WTC11 (cell line): ENCODE data around the gene C1orf56. TPM values are rescaled to one million over a fixed set of nuclear protein-coding genes. Genes with fewer than 3 reads are reported as not detected.

ENCODE experiments used
- ATAC-seq: fragments of 200-7000 bp; cut with Tn5 transposase; 2 replicates; pipeline ENCODE4 v1.10.0; 2021; ENCODE audit warnings: mild to moderate bottlenecking, moderate library complexity
- CTCF ChIA-PET: fragments of 300-600 bp; sonication (Branson Sonifier 250); formaldehyde crosslinking; loops from one replicate; lab custom pipeline; 2021; ENCODE audit warnings: antibody characterized with exemption; lab: Charles Lee
- POLR2A ChIA-PET: fragments of 350-600 bp; sonication (Branson Sonifier 250); formaldehyde crosslinking; loops from one replicate; lab custom pipeline; 2021; ENCODE audit warnings: antibody characterized with exemption; lab: Charles Lee
- DNase-seq: peaks from one replicate; pipeline ENCODE4 v3.0.0; 2021; ENCODE audit warnings: low spot score
- H3K27ac Mint-ChIP-seq: 2 replicates; pipeline ENCODE4 v1.8.0; 2021; ENCODE audit warnings: mixed read lengths
- H3K27me3 Mint-ChIP-seq: 2 replicates; pipeline ENCODE4 v1.8.0; 2021; ENCODE audit warnings: low read depth, mild to moderate bottlenecking, moderate library complexity, mixed read lengths
- H3K36me3 Mint-ChIP-seq: 2 replicates; pipeline ENCODE4 v1.8.0; 2021; ENCODE audit warnings: mixed read lengths
- H3K4me1 Mint-ChIP-seq: 2 replicates; pipeline ENCODE4 v1.8.0; 2022; ENCODE audit warnings: mixed read lengths
- H3K4me3 Mint-ChIP-seq: 2 replicates; pipeline ENCODE4 v1.8.0; 2021; ENCODE audit warnings: mild to moderate bottlenecking, moderate library complexity, mixed read lengths
- H3K9me3 Mint-ChIP-seq: 2 replicates; pipeline ENCODE4 v1.8.0; 2021; ENCODE audit warnings: mixed read lengths
- CBFB ChIP-seq: sonication (generic); formaldehyde crosslinking; IDR thresholded peaks from 2 replicates; pipeline ENCODE4 v1.8.1; 2022; ENCODE audit warnings: mild to moderate bottlenecking, low read depth, missing genetic modification reagents
- CREM ChIP-seq: sonication (generic); formaldehyde crosslinking; IDR thresholded peaks from 2 replicates; pipeline ENCODE4 v1.8.1; 2022; ENCODE audit warnings: mild to moderate bottlenecking, missing genetic modification reagents, moderate library complexity
- ETV6 ChIP-seq: sonication (generic); formaldehyde crosslinking; IDR thresholded peaks from 2 replicates; pipeline ENCODE4 v1.8.1; 2022; ENCODE audit warnings: mild to moderate bottlenecking, missing genetic modification reagents
- FOXJ3 ChIP-seq: sonication (generic); formaldehyde crosslinking; IDR thresholded peaks from 2 replicates; pipeline ENCODE4 v1.9.0; 2021; ENCODE audit warnings: missing genetic modification reagents, mild to moderate bottlenecking, borderline replicate concordance
- FOXK1 ChIP-seq: sonication (generic); formaldehyde crosslinking; IDR thresholded peaks from 2 replicates; pipeline ENCODE4 v1.8.0; 2022; ENCODE audit warnings: mild to moderate bottlenecking, moderate library complexity, missing genetic modification reagents
- GRHL2 ChIP-seq: fragments of 250-450 bp; sonication (Bioruptor Pico); IDR thresholded peaks from 2 replicates; pipeline ENCODE4 v1.8.0; 2022; ENCODE audit warnings: mild to moderate bottlenecking, moderate library complexity; ENCODE audit not compliant: insufficient replicate concordance, severe bottlenecking
- GTF2I ChIP-seq: fragments of 250-450 bp; sonication (Bioruptor Pico); conservative IDR thresholded peaks from 2 replicates; pipeline ENCODE4 v1.4.0; 2021; ENCODE audit warnings: mild to moderate bottlenecking
- HMGA2 ChIP-seq: fragments of 250-450 bp; sonication (Bioruptor Pico); IDR thresholded peaks from 2 replicates; pipeline ENCODE4 v1.4.0; 2021; ENCODE audit warnings: mild to moderate bottlenecking, moderate library complexity
- NFATC4 ChIP-seq: fragments of 250-450 bp; sonication (Bioruptor Pico); IDR thresholded peaks from 2 replicates; pipeline ENCODE4 v1.9.0; 2021; ENCODE audit warnings: mild to moderate bottlenecking
- RELA ChIP-seq: sonication (generic); formaldehyde crosslinking; IDR thresholded peaks from 2 replicates; pipeline ENCODE4 v1.8.1; 2022; ENCODE audit warnings: missing genetic modification reagents, mild to moderate bottlenecking, borderline replicate concordance
- SMAD4 ChIP-seq: sonication (generic); formaldehyde crosslinking; IDR thresholded peaks from 2 replicates; pipeline ENCODE4 v1.8.0; 2022; ENCODE audit warnings: mild to moderate bottlenecking, missing genetic modification reagents
- SP1 ChIP-seq: sonication (generic); formaldehyde crosslinking; conservative IDR thresholded peaks from 2 replicates; pipeline ENCODE4 v1.8.1; 2022; ENCODE audit warnings: missing genetic modification reagents
- TEAD1 ChIP-seq: sonication (generic); formaldehyde crosslinking; IDR thresholded peaks from 2 replicates; pipeline ENCODE4 v1.8.0; 2022; ENCODE audit warnings: mild to moderate bottlenecking, missing genetic modification reagents
- TEAD4 ChIP-seq: sonication (generic); formaldehyde crosslinking; IDR thresholded peaks from 2 replicates; pipeline ENCODE4 v1.8.0; 2022; ENCODE audit warnings: mild to moderate bottlenecking, missing genetic modification reagents
- ZBTB21 ChIP-seq: sonication (generic); formaldehyde crosslinking; IDR thresholded peaks from 2 replicates; pipeline ENCODE4 v1.8.1; 2023; ENCODE audit warnings: mild to moderate bottlenecking, missing genetic modification reagents, borderline replicate concordance
- ZNF219 ChIP-seq: sonication (generic); formaldehyde crosslinking; IDR thresholded peaks from 2 replicates; pipeline ENCODE4 v1.8.0; 2023; ENCODE audit warnings: missing genetic modification reagents, mild to moderate bottlenecking, borderline replicate concordance
- ZNF232 ChIP-seq: sonication (generic); formaldehyde crosslinking; IDR thresholded peaks from 2 replicates; pipeline ENCODE4 v1.8.0; 2022; ENCODE audit warnings: mild to moderate bottlenecking, missing genetic modification reagents
- total RNA-seq: library from RNA; stranded (reverse); gene quantifications from 3 replicates; pipeline ENCODE4 v1.2.3, GENCODE V29; 2021
- TF ChIP-seq, protein P1 (sequence below): sonication (generic); formaldehyde crosslinking; IDR thresholded peaks from 2 replicates; pipeline ENCODE4 v1.8.1; 2023; ENCODE audit warnings: mild to moderate bottlenecking, missing genetic modification reagents
- TF ChIP-seq, protein P2 (sequence below): fragments of 250-450 bp; sonication (Bioruptor Pico); IDR thresholded peaks from 2 replicates; pipeline ENCODE4 v1.8.0; 2021; ENCODE audit warnings: mild to moderate bottlenecking
- TF ChIP-seq, protein P3 (sequence below): sonication (generic); formaldehyde crosslinking; IDR thresholded peaks from 2 replicates; pipeline ENCODE4 v1.8.1; 2022; ENCODE audit warnings: low read depth, missing genetic modification reagents, borderline replicate concordance
- TF ChIP-seq, protein P4 (sequence below): sonication (generic); formaldehyde crosslinking; IDR thresholded peaks from 2 replicates; pipeline ENCODE4 v1.8.1; 2023; ENCODE audit warnings: mild to moderate bottlenecking, moderate library complexity, missing genetic modification reagents

C1orf56 gene
- total RNA-seq, 1 experiment from 2014 or later = 2.9 TPM

DNA sequence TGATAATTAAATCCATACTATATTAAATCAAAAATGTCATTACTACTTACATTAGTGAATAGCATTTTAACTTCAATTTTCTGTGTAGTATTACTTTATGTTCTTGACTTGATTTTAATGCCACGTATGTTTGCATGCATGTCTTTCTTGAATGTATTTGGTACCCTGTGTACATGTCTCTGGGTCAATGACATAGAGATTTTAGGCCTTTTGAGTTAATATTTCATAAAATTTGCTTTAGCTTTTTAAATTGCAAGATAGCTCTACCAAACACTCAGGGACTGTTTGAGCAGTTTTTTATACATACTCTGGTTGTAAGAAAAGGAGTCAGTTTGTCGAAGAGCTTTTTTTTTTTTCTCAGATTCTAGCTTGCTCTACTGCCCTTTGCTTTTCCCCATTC lies 14.2 kb downstream of the C1orf56 start (continued):
- no peak for TF ChIP-seq SMAD4 (CRISPR knock-in tag)
- TF ChIP-seq GRHL2 (CRISPR knock-in tag) = no peak
- TF ChIP-seq HMGA2 (CRISPR knock-in tag) = no peak
- no peak for TF ChIP-seq TEAD4
- TF ChIP-seq FOXJ3 (CRISPR knock-in tag) = no peak
- TF ChIP-seq GTF2I (CRISPR knock-in tag) = no peak
- TF ChIP-seq, protein P1, sequence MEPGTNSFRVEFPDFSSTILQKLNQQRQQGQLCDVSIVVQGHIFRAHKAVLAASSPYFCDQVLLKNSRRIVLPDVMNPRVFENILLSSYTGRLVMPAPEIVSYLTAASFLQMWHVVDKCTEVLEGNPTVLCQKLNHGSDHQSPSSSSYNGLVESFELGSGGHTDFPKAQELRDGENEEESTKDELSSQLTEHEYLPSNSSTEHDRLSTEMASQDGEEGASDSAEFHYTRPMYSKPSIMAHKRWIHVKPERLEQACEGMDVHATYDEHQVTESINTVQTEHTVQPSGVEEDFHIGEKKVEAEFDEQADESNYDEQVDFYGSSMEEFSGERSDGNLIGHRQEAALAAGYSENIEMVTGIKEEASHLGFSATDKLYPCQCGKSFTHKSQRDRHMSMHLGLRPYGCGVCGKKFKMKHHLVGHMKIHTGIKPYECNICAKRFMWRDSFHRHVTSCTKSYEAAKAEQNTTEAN (CRISPR knock-in tag) = no peak
- TF ChIP-seq, all 79 proteins: peak for 0

DNA sequence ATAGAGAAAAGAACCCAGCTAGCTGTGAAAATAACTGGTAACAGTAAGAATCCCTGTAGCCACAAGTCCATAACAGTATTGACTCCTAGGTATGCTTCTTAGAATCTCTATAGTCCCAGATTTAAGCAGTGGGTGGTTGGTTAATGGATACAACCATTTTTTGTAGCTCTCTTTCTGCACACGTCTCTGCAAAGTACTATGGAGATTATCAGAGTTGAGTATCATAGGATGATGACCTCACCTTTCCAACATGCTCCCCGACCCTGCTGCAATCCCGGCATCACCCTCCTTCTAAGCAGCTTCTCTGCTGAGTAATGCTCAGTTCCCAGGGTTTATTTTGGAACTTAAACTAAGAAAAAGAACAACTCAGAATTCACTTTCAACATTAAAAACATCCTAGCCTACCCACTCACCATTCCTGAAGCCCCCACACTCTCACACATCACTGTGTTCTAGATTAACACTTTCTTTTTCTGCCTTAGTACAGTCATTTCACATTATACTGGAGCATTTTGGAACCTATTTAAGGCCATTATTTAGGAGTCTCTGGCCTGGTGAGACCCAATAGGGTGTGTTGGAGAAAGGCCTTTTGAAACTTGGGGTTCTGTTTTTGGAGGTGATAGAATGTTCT lies 15.3 kb downstream of the C1orf56 start:
- Mint-ChIP-seq H3K9me3 (no peaks in the 10 kb centered on the region), H3K36me3 (peaks cover 19% of the 10 kb centered on the region), H3K4me3 (no peak overlapping the region), H3K27ac (peak overlapping the region; percentile 46; the same call in 1 of the 2 replicates), H3K4me1 (peaks cover 35% of the 10 kb centered on the region), H3K27me3 (no peaks in the 10 kb centered on the region)
- ATAC-seq (no peak), DNase-seq (no peak)
- TF ChIP-seq TEAD1 (no peak), FOXJ3 (CRISPR knock-in tag) (no peak), ETV6 (CRISPR knock-in tag) (no peak), CREM (CRISPR knock-in tag) (no peak), ZBTB21 (no peak)
- TF ChIP-seq, protein P2, sequence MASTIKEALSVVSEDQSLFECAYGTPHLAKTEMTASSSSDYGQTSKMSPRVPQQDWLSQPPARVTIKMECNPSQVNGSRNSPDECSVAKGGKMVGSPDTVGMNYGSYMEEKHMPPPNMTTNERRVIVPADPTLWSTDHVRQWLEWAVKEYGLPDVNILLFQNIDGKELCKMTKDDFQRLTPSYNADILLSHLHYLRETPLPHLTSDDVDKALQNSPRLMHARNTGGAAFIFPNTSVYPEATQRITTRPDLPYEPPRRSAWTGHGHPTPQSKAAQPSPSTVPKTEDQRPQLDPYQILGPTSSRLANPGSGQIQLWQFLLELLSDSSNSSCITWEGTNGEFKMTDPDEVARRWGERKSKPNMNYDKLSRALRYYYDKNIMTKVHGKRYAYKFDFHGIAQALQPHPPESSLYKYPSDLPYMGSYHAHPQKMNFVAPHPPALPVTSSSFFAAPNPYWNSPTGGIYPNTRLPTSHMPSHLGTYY (CRISPR knock-in tag) = no peak
- TF ChIP-seq, protein P3, sequence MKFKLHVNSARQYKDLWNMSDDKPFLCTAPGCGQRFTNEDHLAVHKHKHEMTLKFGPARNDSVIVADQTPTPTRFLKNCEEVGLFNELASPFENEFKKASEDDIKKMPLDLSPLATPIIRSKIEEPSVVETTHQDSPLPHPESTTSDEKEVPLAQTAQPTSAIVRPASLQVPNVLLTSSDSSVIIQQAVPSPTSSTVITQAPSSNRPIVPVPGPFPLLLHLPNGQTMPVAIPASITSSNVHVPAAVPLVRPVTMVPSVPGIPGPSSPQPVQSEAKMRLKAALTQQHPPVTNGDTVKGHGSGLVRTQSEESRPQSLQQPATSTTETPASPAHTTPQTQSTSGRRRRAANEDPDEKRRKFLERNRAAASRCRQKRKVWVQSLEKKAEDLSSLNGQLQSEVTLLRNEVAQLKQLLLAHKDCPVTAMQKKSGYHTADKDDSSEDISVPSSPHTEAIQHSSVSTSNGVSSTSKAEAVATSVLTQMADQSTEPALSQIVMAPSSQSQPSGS = no peak
- ChIA-PET CTCF (interaction anchor here (1.0 to 6.5 kb wide), 4 partner anchors 9 to 38 kb away, joined by 3 to 43 read pairs (median 22); partner anchors contain the start of genes C1orf56 and GABPB2), POLR2A (interaction anchor here (0.6 to 1.7 kb wide), 2 partner anchors 9 to 18 kb away, joined by 5 to 7 read pairs; no protein-coding TSS in a partner anchor)

DNA sequence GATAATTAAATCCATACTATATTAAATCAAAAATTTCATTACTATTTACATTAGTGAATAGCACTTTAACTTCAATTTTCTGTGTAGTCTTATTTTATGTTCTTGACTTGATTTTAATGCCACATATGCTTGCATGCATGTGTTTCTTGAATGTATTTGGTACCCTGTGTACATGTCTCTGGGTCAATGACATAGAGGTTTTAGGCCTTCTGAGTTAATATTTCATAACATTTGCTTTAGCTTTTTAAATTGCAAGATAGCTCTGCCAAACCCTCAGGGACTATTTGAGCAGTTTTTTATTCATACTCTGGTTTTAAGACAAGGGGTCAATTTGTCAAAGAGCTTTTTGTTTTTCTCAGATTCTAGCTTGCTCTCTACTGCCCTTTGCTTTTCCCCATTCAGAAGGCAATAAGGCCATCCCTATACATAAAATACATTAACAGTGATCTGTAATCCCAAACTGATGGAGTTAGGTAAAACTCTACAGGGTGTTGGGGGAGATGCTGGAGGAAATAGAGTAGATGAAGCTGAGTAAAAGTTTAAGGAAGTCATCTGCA lies 17.6 kb downstream of the C1orf56 start:
- ChIA-PET POLR2A (interaction anchor here (1.4 kb wide), 1 partner anchor 17 kb away, joined by 4 read pairs; no protein-coding TSS in a partner anchor), CTCF (interaction anchor here (1.1 to 1.2 kb wide), 2 partner anchors 17 to 35 kb away, joined by 3 read pairs; no protein-coding TSS in a partner anchor)

DNA sequence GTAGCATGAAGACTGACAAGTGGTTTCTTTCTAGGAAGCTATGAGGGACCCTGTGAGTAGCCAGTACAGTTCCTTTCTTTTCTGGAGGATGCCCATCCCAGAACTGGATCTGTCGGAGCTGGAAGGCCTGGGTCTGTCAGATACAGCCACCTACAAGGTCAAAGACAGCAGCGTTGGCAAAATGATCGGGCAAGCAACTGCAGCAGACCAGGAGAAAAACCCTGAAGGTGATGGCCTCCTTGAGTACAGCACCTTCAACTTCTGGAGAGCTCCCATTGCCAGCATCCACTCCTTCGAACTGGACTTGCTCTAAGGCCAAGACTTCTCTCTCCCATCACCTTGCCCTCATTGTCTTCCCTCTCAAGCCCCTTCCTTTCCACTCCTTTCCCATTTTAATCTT lies 19.6 kb downstream of the C1orf56 start:
- Mint-ChIP-seq H3K36me3 (peaks cover 19% of the 10 kb centered on the region), H3K9me3 (no peaks in the 10 kb centered on the region), H3K27ac (peak overlapping the region; percentile 52), H3K4me3 (no peak overlapping the region), H3K4me1 (peaks cover 21% of the 10 kb centered on the region), H3K27me3 (no peaks in the 10 kb centered on the region)
- ChIA-PET POLR2A (interaction anchor here (0.7 kb wide), 1 partner anchor 472 kb away, joined by 5 read pairs; no protein-coding TSS in a partner anchor), CTCF (interaction anchor here (0.5 kb wide), 1 partner anchor 45 kb away, joined by 3 read pairs; no protein-coding TSS in a partner anchor)
- ATAC-seq (no peak), DNase-seq (no peak)
- TF ChIP-seq, protein P2 (CRISPR knock-in tag) = no peak
- TF ChIP-seq SP1 = no peak
- TF ChIP-seq ZNF219 (CRISPR knock-in tag) = no peak
- TF ChIP-seq NFATC4 (CRISPR knock-in tag) = no peak
- no peak for TF ChIP-seq ZNF232 (CRISPR knock-in tag)
- no peak for TF ChIP-seq FOXK1 (CRISPR knock-in tag)
- TF ChIP-seq, protein P4, sequence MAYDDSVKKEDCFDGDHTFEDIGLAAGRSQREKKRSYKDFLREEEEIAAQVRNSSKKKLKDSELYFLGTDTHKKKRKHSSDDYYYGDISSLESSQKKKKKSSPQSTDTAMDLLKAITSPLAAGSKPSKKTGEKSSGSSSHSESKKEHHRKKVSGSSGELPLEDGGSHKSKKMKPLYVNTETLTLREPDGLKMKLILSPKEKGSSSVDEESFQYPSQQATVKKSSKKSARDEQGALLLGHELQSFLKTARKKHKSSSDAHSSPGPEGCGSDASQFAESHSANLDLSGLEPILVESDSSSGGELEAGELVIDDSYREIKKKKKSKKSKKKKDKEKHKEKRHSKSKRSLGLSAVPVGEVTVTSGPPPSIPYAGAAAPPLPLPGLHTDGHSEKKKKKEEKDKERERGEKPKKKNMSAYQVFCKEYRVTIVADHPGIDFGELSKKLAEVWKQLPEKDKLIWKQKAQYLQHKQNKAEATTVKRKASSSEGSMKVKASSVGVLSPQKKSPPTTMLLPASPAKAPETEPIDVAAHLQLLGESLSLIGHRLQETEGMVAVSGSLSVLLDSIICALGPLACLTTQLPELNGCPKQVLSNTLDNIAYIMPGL (CRISPR knock-in tag) = no peak
- no peak for TF ChIP-seq RELA (CRISPR knock-in tag)

More for the DNA sequence above, 17.6 kb downstream of the C1orf56 start:
- Mint-ChIP-seq H3K27ac (peak overlapping the region; percentile 6; the same call in 1 of the 2 replicates), H3K36me3 (peaks cover 19% of the 10 kb centered on the region), H3K27me3 (no peaks in the 10 kb centered on the region), H3K4me3 (no peak overlapping the region), H3K9me3 (no peaks in the 10 kb centered on the region)
- ATAC-seq = no peak
- TF ChIP-seq CBFB (CRISPR knock-in tag) = no peak
- TF ChIP-seq, all 79 proteins: peak for 0
- no peak for DNase-seq
- H3K4me1 Mint-ChIP-seq = peaks cover 31% of the 10 kb centered on the region
